NT2/D1 (cell line): ENCODE measurements around the gene PSMB10.
A peak's percentile ranks its signal among the peaks of the same experiment; 100 is the strongest.
"Not testable (repeated sequence)": the region's sequence is repeated elsewhere in the genome, so short reads cannot be mapped to it uniquely, and the experiment has no call there.

Source experiments
- DNase-seq: peaks from one replicate; pipeline ENCODE4 v3.0.0-alpha.2; 2011; ENCODE audit warnings: low read depth, low spot score
- H3K27me3 ChIP-seq: 2 replicates; pipeline ENCODE4 v1.6.0; 2011; ENCODE audit warnings: mild to moderate bottlenecking; ENCODE audit not compliant: insufficient read length, insufficient read depth
- H3K36me3 ChIP-seq: 2 replicates; pipeline ENCODE4 v1.6.1; 2011; ENCODE audit warnings: mild to moderate bottlenecking, low read length, mixed read lengths; ENCODE audit not compliant: insufficient read depth, insufficient read length
- H3K4me1 ChIP-seq: 2 replicates; pipeline ENCODE4 v1.5.1; 2011; ENCODE audit not compliant: insufficient read depth, insufficient read length
- H3K4me3 ChIP-seq: 2 replicates; pipeline ENCODE4 v1.5.1; 2011; ENCODE audit warnings: low read depth; ENCODE audit not compliant: insufficient read length
- H3K9ac ChIP-seq: 2 replicates; pipeline ENCODE4 v1.6.0; 2011; ENCODE audit warnings: low read depth; ENCODE audit not compliant: insufficient read length
- H3K9me3 ChIP-seq: 2 replicates; pipeline ENCODE4 v1.5.1; 2011; ENCODE audit warnings: mild to moderate bottlenecking, low read length; ENCODE audit not compliant: insufficient read depth
- SUZ12 ChIP-seq: IDR thresholded peaks from 2 replicates; pipeline ENCODE4 v1.6.1; 2011; ENCODE audit not compliant: insufficient read length, insufficient read depth; ENCODE audit errors: extremely low read depth
- YY1 ChIP-seq: IDR thresholded peaks from 2 replicates; pipeline ENCODE4 v1.6.1; 2011; ENCODE audit not compliant: insufficient read length, insufficient read depth
- ZNF274 ChIP-seq: IDR thresholded peaks from 2 replicates; pipeline ENCODE4 v1.6.1; 2011; ENCODE audit warnings: mild to moderate bottlenecking, low read depth, low read length

PSMB10 gene

DNA sequence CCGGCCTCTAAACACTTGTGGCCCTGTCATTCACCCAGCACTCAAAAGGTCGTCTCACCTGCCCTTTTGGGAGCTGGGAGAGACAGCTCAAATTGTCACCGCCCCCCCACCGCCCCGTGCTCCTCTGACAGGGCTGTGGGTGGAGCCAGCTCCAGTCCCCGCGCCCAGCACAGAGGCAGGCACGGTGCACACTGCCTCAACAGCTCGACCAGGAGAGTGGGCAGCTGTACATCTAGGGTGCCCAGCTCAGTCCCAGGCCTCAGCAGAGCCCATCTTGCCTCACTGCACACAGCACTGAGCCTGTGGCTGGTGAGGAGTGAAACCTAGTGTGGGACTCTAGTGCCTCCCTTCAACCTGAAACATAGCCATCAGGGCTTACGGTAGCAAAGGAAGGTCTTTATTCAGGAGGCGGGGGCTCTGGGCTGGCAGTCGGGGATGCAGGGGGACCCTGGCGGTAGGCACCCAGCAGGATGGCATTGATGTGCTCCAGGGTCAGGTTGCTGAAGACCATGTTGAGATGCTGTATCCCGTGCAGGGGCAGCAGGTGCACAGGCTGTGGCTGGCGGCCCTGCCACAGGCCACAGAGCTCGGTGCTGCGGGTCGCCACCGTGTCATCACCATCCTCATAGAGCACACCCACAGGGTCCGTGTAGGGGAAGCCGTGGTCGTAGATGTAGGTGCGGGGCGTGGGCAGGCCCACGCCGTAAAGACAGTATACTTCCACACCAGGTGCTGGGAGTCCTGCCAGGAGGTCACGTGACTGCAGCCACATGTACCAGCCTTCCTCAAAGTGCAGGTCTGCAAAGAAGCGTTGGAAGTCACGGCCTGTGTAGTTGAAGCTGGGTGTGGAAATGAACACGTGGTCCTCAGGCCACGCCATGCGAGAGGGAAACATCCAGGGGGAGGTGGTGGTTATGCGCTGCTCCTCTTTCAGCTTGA is 3.1 kb upstream of the PSMB10 start:
- H3K9ac ChIP-seq, result no peak overlapping the region
- peaks cover 60% of the 10 kb centered on the region for H3K36me3 ChIP-seq

DNA sequence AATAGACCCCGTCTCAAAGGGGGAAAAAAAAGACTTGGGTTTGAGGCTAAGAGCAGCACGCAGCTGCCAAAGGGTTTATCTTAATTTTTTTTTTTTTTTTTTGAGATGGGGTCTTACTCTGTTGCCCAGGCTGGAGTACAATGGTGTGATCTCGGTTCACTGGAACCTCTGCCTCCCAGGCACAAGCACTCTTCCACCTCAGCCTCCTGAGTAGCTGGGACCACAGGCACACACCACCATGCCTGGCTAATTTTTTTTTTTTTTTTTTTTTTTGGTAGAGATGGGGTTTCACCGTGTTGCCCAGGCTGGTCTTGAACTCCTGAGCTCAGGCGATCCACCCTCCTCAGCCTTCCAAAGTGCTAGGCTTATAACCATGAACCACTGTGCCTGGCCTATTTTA is 1.1 kb upstream of the PSMB10 start:
- H3K9me3 ChIP-seq, H3K4me3 ChIP-seq, H3K27me3 ChIP-seq, H3K9ac ChIP-seq, DNase-seq: not testable (repeated sequence)
- Histone ChIP-seq H3K36me3 (peaks cover 49% of the 10 kb centered on the region), H3K4me1 (peaks cover 13% of the 10 kb centered on the region)

More for the DNA sequence above, 3.1 kb upstream of the PSMB10 start:
- DNase-seq, result no peak
- Histone ChIP-seq H3K9me3 (no peaks in the 10 kb centered on the region), H3K4me3 (no peak overlapping the region), H3K27me3 (no peaks in the 10 kb centered on the region), H3K4me1 (peaks cover 16% of the 10 kb centered on the region)
- TF ChIP-seq YY1, result no peak
- no peak for TF ChIP-seq ZNF274
- TF ChIP-seq SUZ12, result no peak

DNA sequence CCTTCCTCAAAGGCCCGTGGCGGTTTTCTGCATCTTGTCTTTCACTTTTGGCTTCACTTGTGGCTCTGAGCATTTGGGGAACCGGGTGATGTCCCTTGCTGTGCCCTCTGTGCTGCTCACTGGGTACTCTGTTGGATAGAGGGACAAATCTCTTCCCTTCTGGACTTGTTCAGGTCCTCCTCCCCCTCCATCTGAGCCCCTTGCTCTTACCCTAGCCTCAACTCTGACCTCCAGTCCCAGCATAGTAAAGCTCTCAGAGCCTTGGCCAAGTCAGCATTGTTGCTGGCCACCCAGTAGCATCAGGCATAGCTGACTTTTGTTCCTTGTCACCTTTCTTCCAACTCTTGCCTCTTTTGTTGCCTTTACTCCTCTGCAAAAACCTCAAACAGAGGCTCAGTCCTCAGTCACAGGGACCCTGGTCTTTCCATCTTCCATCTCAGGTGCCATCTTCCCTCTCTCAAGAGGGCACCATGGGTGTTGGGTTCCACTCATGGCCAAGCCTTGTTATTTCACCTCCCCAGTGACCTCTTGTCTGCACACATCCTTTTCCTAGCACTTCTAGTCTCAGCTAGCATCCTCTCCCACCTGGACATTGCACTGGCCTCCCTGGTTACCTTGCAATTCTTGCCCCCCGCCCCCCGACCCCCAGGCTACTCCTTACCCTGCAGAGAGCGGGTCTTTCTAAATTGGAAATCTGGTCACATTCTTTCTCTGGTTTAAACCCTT is 393 bp upstream of the PSMB10 start:
- no peak for TF ChIP-seq ZNF274
- TF ChIP-seq YY1, result no peak
- TF ChIP-seq SUZ12, result no peak
- Histone ChIP-seq H3K9me3 (no peaks in the 10 kb centered on the region), H3K36me3 (peaks cover 48% of the 10 kb centered on the region), H3K4me3 (peak overlapping the region; percentile 95), H3K4me1 (peaks cover 11% of the 10 kb centered on the region), H3K27me3 (no peaks in the 10 kb centered on the region), H3K9ac (peak overlapping the region; percentile 89)
- DNase-seq, result no peak

DNA sequence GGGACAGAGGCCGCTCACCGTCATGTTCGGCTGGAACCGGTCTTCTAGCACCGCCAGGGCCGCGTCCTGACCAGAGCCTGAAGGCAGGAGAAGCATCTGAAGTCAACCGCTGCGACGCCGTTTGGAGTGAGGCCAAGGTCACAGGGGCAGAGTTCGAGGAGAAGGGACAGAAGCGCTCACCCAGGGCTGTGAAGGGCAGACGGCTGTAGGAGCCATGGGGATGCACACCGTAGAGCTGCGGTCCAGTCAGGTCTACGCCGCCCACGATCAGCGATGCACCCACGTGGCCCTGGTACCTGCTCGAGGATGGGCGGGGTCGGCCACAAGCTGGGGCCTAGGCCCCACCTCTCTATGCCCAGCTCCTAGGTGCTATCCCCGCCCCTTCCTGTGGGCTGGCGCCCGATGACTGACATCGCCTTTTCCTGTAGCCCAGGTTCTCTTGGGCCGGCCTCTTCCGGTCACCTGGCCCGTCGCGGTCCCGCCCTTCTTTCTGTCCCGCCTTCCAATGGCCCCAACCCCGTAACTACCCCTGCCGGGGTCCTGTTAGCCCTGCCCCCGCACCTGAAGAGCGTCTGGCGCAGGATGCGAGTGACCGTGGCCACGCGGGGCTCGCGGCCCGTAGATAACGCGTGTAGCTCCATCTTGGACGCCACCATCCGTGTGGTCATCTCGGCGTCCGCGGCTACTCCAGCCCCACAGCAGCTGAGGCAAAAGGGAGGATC is 1.1 kb downstream of the PSMB10 start:
- H3K4me1 ChIP-seq, result peaks cover 15% of the 10 kb centered on the region
- DNase-seq, result peak; percentile 95
- H3K4me3 ChIP-seq, result peak overlapping the region; percentile 95
- TF ChIP-seq ZNF274, result no peak
- peak; percentile 22 for TF ChIP-seq YY1
- no peak for TF ChIP-seq SUZ12
- peak overlapping the region; percentile 97 for H3K9ac ChIP-seq
- H3K36me3 ChIP-seq, result peaks cover 48% of the 10 kb centered on the region
- H3K27me3 ChIP-seq, result no peaks in the 10 kb centered on the region
- H3K9me3 ChIP-seq, result no peaks in the 10 kb centered on the region

DNA sequence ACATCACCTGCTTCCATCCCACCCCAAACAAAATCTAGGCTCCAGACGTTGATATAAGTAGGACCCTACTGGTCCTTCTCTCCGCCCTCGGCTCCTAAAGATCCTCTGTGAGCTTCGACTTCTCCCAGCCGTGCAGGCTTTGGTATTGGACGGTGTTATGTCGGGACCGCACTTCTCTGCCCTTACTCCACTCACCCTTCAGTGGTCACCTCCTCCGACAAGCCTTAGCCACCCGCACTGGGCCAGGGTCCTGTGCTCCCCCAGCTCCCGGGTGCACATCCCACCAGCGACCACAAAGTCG is 1.6 kb downstream of the PSMB10 start:
- Histone ChIP-seq H3K4me1 (peaks cover 15% of the 10 kb centered on the region), H3K9me3 (no peaks in the 10 kb centered on the region), H3K27me3 (no peaks in the 10 kb centered on the region), H3K4me3 (peak overlapping the region; percentile 95), H3K9ac (peak overlapping the region; percentile 97), H3K36me3 (peaks cover 48% of the 10 kb centered on the region)
- TF ChIP-seq ZNF274 (no peak), SUZ12 (no peak), YY1 (no peak)
- DNase-seq, result no peak

DNA sequence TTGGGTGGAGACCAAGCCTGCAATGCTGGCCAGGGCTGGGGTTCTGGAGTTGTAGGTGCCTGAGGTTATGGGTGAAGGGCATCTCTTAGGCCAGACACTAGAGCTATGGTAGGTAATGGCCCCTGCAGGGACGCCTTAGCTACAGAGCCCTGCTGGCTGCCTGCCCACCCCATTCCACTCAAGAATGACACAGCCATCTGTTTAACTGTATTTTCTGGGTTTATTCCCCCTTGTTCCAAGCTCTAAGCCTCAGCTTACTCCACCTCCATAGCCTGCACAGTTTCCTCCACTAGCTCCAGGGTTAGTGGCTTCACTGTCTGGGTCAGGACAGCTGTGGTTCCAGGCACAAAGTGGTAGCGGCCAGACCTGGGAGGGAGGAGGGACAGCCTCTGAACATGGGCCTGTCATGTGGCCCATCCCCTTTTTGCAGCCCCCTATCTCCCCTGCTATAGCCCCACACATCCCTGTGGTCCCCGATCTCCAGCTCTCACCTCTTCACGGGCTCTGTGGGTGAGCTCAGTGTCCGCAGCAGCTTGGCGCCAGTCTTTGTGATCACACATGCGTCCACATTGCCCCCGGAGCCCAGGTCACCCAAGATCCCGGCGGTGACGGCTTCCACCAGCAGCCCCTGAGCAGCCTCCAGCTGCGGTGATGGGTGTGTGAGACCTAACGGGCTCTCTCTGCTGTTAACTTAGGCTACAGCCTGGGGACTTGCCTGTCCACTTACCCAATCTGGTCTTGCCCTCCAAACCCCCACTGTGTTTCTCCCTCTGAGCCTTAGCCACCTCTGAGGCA is 2.1 kb downstream of the PSMB10 start:
- Histone ChIP-seq H3K4me3 (peak overlapping the region; percentile 95), H3K4me1 (peaks cover 15% of the 10 kb centered on the region), H3K36me3 (peaks cover 48% of the 10 kb centered on the region), H3K9me3 (no peaks in the 10 kb centered on the region), H3K27me3 (no peaks in the 10 kb centered on the region), H3K9ac (peak overlapping the region; percentile 97)
- no peak for TF ChIP-seq ZNF274
- TF ChIP-seq YY1, result no peak
- no peak for TF ChIP-seq SUZ12
- DNase-seq, result no peak

DNA sequence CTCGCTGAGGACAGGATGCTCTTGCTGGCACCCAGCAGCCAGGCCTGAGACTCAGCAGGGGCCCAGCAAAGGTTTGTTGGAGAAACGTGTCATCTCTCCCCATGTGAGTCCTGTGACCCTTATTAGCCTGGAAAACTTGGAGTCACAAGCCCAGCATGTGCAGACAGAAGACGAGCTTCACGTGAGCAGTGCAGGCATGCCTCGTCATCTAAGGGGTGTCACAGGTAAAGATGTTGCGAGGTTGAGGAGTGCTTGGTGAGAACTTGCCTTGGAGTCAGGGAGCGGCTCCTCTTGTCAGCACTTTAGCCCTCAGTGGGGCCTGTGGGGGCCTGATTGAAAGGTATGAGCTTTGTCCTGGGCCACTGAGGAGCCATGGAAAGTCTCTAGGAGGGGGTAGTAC is 2.8 kb downstream of the PSMB10 start:
- no peak for TF ChIP-seq SUZ12
- TF ChIP-seq YY1, result no peak
- peaks cover 17% of the 10 kb centered on the region for H3K4me1 ChIP-seq
- no peak overlapping the region for H3K4me3 ChIP-seq
- no peaks in the 10 kb centered on the region for H3K9me3 ChIP-seq
- no peak for DNase-seq
- no peak overlapping the region for H3K9ac ChIP-seq
- H3K27me3 ChIP-seq, result no peaks in the 10 kb centered on the region
- H3K36me3 ChIP-seq, result peaks cover 49% of the 10 kb centered on the region
